HepG2 (cell line): Measurements from ENCODE around the gene SYAP1. TPM values are rescaled to one million over a fixed set of nuclear protein-coding genes. Genes with fewer than 3 reads are reported as not detected.

Experiments used
- ASH2L ChIP-seq: fragments of 300-600, 200-600 bp; sonication (generic); IDR thresholded peaks from 2 replicates; pipeline ENCODE4 v1.7.0; 2017; ENCODE audit warnings: low read depth, mild to moderate bottlenecking, moderate library complexity, mixed read lengths, low read length; ENCODE audit not compliant: insufficient read length
- CEBPB ChIP-seq: IDR thresholded peaks from 2 replicates; pipeline ENCODE4 v1.6.1; 2011; ENCODE audit warnings: low read depth, low read length, improper control_type of control experiment, borderline replicate concordance
- CEBPG ChIP-seq: IDR thresholded peaks from 2 replicates; pipeline ENCODE4 v1.6.1; 2016
- GABPB1 ChIP-seq: IDR thresholded peaks from 2 replicates; pipeline ENCODE4 v1.6.1; 2016; ENCODE audit warnings: mild to moderate bottlenecking, missing genetic modification reagents, moderate library complexity, missing compliant biosample characterization
- HCFC1 ChIP-seq: fragments of 150-350 bp; IDR thresholded peaks from 2 replicates; pipeline ENCODE4 v1.6.1; 2014; ENCODE audit warnings: low read depth, low read length
- HNRNPLL ChIP-seq: fragments of 200-400 bp; formaldehyde crosslinking; IDR thresholded peaks from 2 replicates; pipeline ENCODE4 v1.6.1; 2017; ENCODE audit warnings: mild to moderate bottlenecking, low read depth, low read length; ENCODE audit not compliant: poor library complexity, severe bottlenecking
- JUND ChIP-seq: sonication (generic); formaldehyde crosslinking; IDR thresholded peaks from 2 replicates; pipeline ENCODE4 v1.8.0; 2022; ENCODE audit warnings: mild to moderate bottlenecking, missing genetic modification reagents
- KMT2B ChIP-seq: IDR thresholded peaks from 2 replicates; pipeline ENCODE4 v1.6.1; 2016; ENCODE audit warnings: missing genetic modification reagents, missing compliant biosample characterization
- NFYB ChIP-seq: sonication (generic); formaldehyde crosslinking; IDR thresholded peaks from 2 replicates; pipeline ENCODE4 v1.4.0; 2020; ENCODE audit warnings: missing genetic modification reagents
- PCBP1 ChIP-seq: fragments of 200-400 bp; formaldehyde crosslinking; IDR thresholded peaks from 2 replicates; pipeline ENCODE4 v1.6.1; 2017; ENCODE audit warnings: mild to moderate bottlenecking, low read depth, low read length, borderline replicate concordance
- POLR2A ChIP-seq, 2 experiments: IDR thresholded peaks; 2 replicates each; pipeline ENCODE4 v1.6.1; 2011; ENCODE audit warnings: low read depth in 2 of 2, low read length in 2 of 2, mild to moderate bottlenecking in 1 of 2, moderate library complexity in 1 of 2; ENCODE audit not compliant: insufficient read depth in 1 of 2
- RARA ChIP-seq: IDR thresholded peaks from 2 replicates; pipeline ENCODE4 v1.6.1; 2016; ENCODE audit warnings: missing genetic modification reagents, missing compliant biosample characterization
- RBM39 ChIP-seq: fragments of 200-400 bp; formaldehyde crosslinking; IDR thresholded peaks from one replicate; pipeline ENCODE4 v1.6.1; 2018; ENCODE audit warnings: antibody characterized with exemption, mild to moderate bottlenecking, low read depth, low read length; ENCODE audit not compliant: poor library complexity, severe bottlenecking
- REXO4 ChIP-seq: sonication (generic); formaldehyde crosslinking; IDR thresholded peaks from 2 replicates; pipeline ENCODE4 v1.8.0; 2022; ENCODE audit warnings: missing genetic modification reagents, mild to moderate bottlenecking, borderline replicate concordance
- RNF2 ChIP-seq: fragments of 450-650 bp; conservative IDR thresholded peaks from 2 replicates; pipeline ENCODE4 v1.6.1; 2016; ENCODE audit warnings: low read depth
- SALL1 ChIP-seq: sonication (generic); formaldehyde crosslinking; IDR thresholded peaks from 2 replicates; pipeline ENCODE4 v1.8.0; 2022; ENCODE audit warnings: mild to moderate bottlenecking, missing genetic modification reagents
- ZFP82 ChIP-seq: sonication (generic); formaldehyde crosslinking; IDR thresholded peaks from 2 replicates; pipeline ENCODE4 v1.5.1; 2020; ENCODE audit warnings: mild to moderate bottlenecking, missing genetic modification reagents, borderline replicate concordance
- ZNF124 ChIP-seq: sonication (generic); formaldehyde crosslinking; IDR thresholded peaks from 2 replicates; pipeline ENCODE4 v1.4.0; 2020; ENCODE audit warnings: missing genetic modification reagents
- ZNF136 ChIP-seq: sonication (generic); formaldehyde crosslinking; IDR thresholded peaks from 2 replicates; pipeline ENCODE4 v1.8.1; 2022; ENCODE audit warnings: low read depth, mild to moderate bottlenecking, moderate library complexity, missing genetic modification reagents
- ZNF331 ChIP-seq: sonication (generic); formaldehyde crosslinking; IDR thresholded peaks from 2 replicates; pipeline ENCODE4 v1.4.0; 2020; ENCODE audit warnings: missing genetic modification reagents
- ZNF687 ChIP-seq: sonication (generic); formaldehyde crosslinking; IDR thresholded peaks from 2 replicates; pipeline ENCODE4 v1.5.1; 2020; ENCODE audit warnings: mild to moderate bottlenecking, missing genetic modification reagents, moderate library complexity
- ZUFSP ChIP-seq: sonication (generic); formaldehyde crosslinking; IDR thresholded peaks from 2 replicates; pipeline ENCODE4 v1.9.0; 2021; ENCODE audit warnings: missing genetic modification reagents, mild to moderate bottlenecking, borderline replicate concordance
- polyA plus RNA-seq, 8 experiments: library from polyadenylated mRNA; depleted of rRNA in 3 of 8; stranded (reverse) in 7 of 8; unstranded in 1 of 8; fragments of >200 nt; fragmentation: Illumina TruSeq in 4 of 8; extraction: Trizol in 4 of 8; gene quantifications; 2 replicates each; pipeline versions ENCODE4 v1.2.1 to v1.2.3, GENCODE V29; 2011 to 2016; ENCODE audit warnings: low read depth in 4 of 8, missing spikeins in 1 of 8, mixed read lengths in 1 of 8; ENCODE audit not compliant: insufficient read depth in 1 of 8
- total RNA-seq, 5 experiments: library from RNA; depleted of rRNA; stranded (reverse); fragments of >200 nt; fragmentation: Illumina TruSeq; extraction: Trizol; gene quantifications; 2 replicates each; pipeline ENCODE4 v1.2.3, GENCODE V29; 2016; ENCODE audit warnings: low read depth in 1 of 5
- TF ChIP-seq, protein P1 (sequence below): sonication (generic); formaldehyde crosslinking; IDR thresholded peaks from 2 replicates; pipeline ENCODE4 v1.5.0; 2020; ENCODE audit warnings: mild to moderate bottlenecking, missing genetic modification reagents

The SYAP1 gene
- total and polyA plus RNA-seq, 2 of the 13 experiments (the other 11 are each of a cell fraction or from before 2014, with no cell fraction given): 4.9 to 18.5 TPM

DNA sequence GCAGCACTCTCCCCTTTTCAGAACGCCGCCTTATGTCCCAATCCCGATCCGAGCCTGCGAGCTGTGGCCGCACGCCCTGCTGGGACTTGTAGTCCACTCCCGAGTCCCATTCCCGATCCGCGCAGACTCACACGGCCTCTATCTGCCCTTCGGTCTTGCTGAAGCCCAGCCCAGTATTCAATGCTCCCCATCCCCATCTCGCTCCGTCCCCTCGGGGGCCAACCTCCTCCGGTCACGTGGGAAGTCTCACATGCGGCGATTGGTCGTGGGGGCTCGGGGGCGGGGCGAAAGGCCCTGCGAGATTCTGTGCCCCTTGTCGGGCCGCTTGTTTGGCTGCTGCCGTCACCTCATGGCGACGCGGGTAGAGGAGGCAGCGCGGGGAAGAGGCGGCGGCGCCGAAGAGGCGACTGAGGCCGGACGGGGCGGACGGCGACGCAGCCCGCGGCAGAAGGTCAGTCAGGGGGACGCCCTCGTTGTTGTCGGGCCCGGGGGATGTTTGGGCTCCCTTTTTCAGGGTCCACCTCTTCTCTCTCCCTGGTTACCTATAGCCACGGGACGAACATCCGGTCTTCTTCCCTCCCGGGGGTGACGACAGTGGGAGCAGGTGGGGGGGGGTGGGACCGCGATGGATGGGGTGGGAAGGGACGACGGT, 66.9 kb downstream of the SYAP1 start, which contains the start of gene TXLNG (continued):
- TF ChIP-seq GABPB1 (CRISPR knock-in tag) (peak; percentile 88), HNRNPLL (peak; percentile 39), HCFC1 (peak; percentile 79), NFYB (CRISPR knock-in tag) (peak; percentile 74), PCBP1 (no peak), CEBPB (peak; percentile 65; the same call in 1 of the 2 replicates), ZNF687 (CRISPR knock-in tag) (peak; percentile 66), ZNF136 (CRISPR knock-in tag) (no peak), RARA (CRISPR knock-in tag) (no peak), ASH2L (peak; percentile 57), ZNF331 (CRISPR knock-in tag) (peak; percentile 19; the same call in 1 of the 2 replicates), RBM39 (peak; percentile 73), JUND (CRISPR knock-in tag) (no peak), RNF2 (no peak), ZFP82 (no peak), POLR2A (IDR thresholded peaks at IDR 0.05; ENCODE audit: insufficient read depth in 1 of 2, low read depth in 2 of 2, low read length in 2 of 2) (peak; percentile 72 to 80), ZNF124 (no peak), ZUFSP (CRISPR knock-in tag) (no peak), CEBPG (CRISPR knock-in tag) (peak; percentile 62), SALL1 (CRISPR knock-in tag) (peak; percentile 37; the same call in 1 of the 2 replicates), KMT2B (CRISPR knock-in tag) (peak; percentile 48), REXO4 (CRISPR knock-in tag) (no peak)
- TF ChIP-seq, protein P1, sequence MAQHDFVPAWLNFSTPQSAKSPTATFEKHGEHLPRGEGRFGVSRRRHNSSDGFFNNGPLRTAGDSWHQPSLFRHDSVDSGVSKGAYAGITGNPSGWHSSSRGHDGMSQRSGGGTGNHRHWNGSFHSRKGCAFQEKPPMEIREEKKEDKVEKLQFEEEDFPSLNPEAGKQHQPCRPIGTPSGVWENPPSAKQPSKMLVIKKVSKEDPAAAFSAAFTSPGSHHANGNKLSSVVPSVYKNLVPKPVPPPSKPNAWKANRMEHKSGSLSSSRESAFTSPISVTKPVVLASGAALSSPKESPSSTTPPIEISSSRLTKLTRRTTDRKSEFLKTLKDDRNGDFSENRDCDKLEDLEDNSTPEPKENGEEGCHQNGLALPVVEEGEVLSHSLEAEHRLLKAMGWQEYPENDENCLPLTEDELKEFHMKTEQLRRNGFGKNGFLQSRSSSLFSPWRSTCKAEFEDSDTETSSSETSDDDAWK: no peak
